Prostate gland (tissue), 2 donors: ENCODE results near the gene KLHL41.

ENCODE experiments used
- CTCF ChIP-seq, 4 experiments: fragments of 200-600 bp in 2 of 4; fragments of 450-650 bp in 2 of 4; sonication (generic) in 2 of 4; IDR thresholded peaks; 1 replicate in 3 of 4; 2 replicates in 1 of 4; pipeline ENCODE4 v1.5.1; 2016 to 2019; ENCODE audit warnings: antibody characterized with exemption in 4 of 4, mild to moderate bottlenecking in 2 of 4, moderate library complexity in 2 of 4
- POLR2A ChIP-seq: fragments of 450-650 bp; IDR thresholded peaks from one replicate; pipeline ENCODE4 v1.6.1; 2016; ENCODE audit warnings: antibody characterized with exemption, mild to moderate bottlenecking
- POLR2AphosphoS5 ChIP-seq: sonication (generic); formaldehyde crosslinking; IDR thresholded peaks from one replicate; pipeline ENCODE4 v1.6.1; 2017; ENCODE audit warnings: antibody characterized with exemption

GRCh38 chr2:169509955-169510354 lies 453 bp downstream of the KLHL41 start:
- TF ChIP-seq CTCF (IDR thresholded peaks at IDR 0.05) (no peak), POLR2AphosphoS5 (no peak), POLR2A (no peak)
